Measurements from ENCODE around the gene PHLDA3.

- no peak for TF ChIP-seq CTCF (IDR thresholded peaks at IDR 0.05 in 8 of 11, conservative IDR thresholded peaks at IDR 0.05 in 3 of 11)
- TF ChIP-seq POLR2AphosphoS5 (IDR thresholded peaks at IDR 0.05): no peak
These were observed 45.3 kb downstream of the PHLDA3 start for GRCh38 chr1:201423655-201424054.
